Medulla oblongata (tissue), 1 donor: ENCODE data around the gene FAM234B.
A peak's percentile ranks its signal among the peaks of the same experiment; 100 is the strongest.

Source experiments
- DNase-seq: peaks from one replicate; pipeline ENCODE4 v3.0.0-alpha.2; 2015; ENCODE audit errors: extremely low spot score

Gene FAM234B

GRCh38 chr12:13091832-13092231 is 47.7 kb downstream of the FAM234B start:
- no peak for DNase-seq

- no peak for DNase-seq
These were observed 49.1 kb downstream of the FAM234B start for GRCh38 chr12:13093191-13093847.

GRCh38 chr12:13093848-13094220 is 49.7 kb downstream of the FAM234B start:
- no peak for DNase-seq

- no peak for DNase-seq
These were observed 50.2 kb downstream of the FAM234B start for GRCh38 chr12:13094367-13094766.

GRCh38 chr12:13095266-13095995 is 51.2 kb downstream of the FAM234B start:
- DNase-seq = no peak

GRCh38 chr12:13097491-13098011 is 53.4 kb downstream of the FAM234B start:
- peak; percentile 33 for DNase-seq

GRCh38 chr12:13099066-13099843 is 55.1 kb downstream of the FAM234B start:
- DNase-seq = peak; percentile 55

GRCh38 chr12:13099844-13100604 is 55.8 kb downstream of the FAM234B start:
- peak; percentile 22 for DNase-seq

- peak; percentile 26 for DNase-seq
These were observed 56.4 kb downstream of the FAM234B start for GRCh38 chr12:13100605-13100881.

GRCh38 chr12:13100882-13101769 is 56.9 kb downstream of the FAM234B start:
- DNase-seq = peak; percentile 86

GRCh38 chr12:13101821-13102375 is 57.7 kb downstream of the FAM234B start:
- DNase-seq = peak; percentile 32

- peak; percentile 82 for DNase-seq
These were observed 58.4 kb downstream of the FAM234B start for GRCh38 chr12:13102461-13103195.

- no peak for DNase-seq
These were observed 59.3 kb downstream of the FAM234B start, which contains the start of gene GSG1 for GRCh38 chr12:13103391-13104033. TSS of gene GSG1 (minus strand) at chr12:13103667. CDS start at chr12:13103512, 155 bp downstream.

- peak; percentile 44 for DNase-seq
These were observed 60.2 kb downstream of the FAM234B start for GRCh38 chr12:13104409-13104808.

GRCh38 chr12:13105781-13106180 is 61.6 kb downstream of the FAM234B start:
- no peak for DNase-seq

GRCh38 chr12:13106666-13107065 is 62.5 kb downstream of the FAM234B start:
- no peak for DNase-seq

GRCh38 chr12:13112968-13113367 is 68.8 kb downstream of the FAM234B start:
- DNase-seq = no peak

GRCh38 chr12:13114251-13115052 is 70.3 kb downstream of the FAM234B start:
- DNase-seq = no peak
